DLD1 (cell line): ENCODE results near the gene TTYH2.
"Not testable (repeated sequence)": the region's sequence is repeated elsewhere in the genome, so short reads cannot be mapped to it uniquely, and the experiment has no call there.

Experiments
- in situ Hi-C: cut with HindIII; loops from 2 replicates; pipeline ENCODE4 v1.10.0; 2017; ENCODE audit warnings: low sequenced_read_pairs

Gene TTYH2

DNA sequence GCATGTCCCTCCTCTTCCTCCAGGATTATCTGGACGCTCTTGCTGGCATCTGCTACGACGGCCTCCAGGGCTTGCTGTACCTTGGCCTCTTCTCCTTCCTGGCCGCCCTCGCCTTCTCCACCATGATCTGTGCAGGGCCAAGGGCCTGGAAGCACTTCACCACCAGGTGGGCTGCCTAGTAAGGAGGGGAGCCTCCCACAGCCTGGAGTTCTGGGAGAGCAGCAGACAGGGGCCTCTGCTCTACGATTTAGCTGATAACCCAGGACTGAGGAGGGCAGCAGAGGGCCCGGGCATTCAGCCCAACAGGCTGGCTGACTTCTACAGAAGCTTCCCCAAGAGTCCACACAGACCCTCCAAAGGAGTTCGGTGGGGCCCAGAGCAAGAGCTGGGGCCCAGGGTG lies 38.8 kb downstream of the TTYH2 start:
- in situ Hi-C loops: no loop called here

DNA sequence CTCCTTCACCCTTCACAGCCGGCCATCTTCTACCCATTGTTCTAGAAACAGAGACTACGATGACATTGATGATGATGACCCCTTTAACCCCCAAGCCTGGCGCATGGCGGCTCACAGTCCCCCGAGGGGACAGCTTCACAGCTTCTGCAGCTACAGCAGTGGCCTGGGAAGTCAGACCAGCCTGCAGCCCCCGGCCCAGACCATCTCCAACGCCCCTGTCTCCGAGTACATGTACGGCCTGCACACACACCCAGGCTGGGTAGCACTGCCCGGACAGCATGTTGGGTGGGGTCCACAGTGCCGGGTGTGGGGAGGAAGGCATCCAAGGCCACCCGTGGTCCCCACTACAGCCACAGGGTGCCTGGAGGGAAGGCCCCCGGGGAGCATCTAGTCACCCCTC lies 39.7 kb downstream of the TTYH2 start:
- in situ Hi-C loops: no loop called here

DNA sequence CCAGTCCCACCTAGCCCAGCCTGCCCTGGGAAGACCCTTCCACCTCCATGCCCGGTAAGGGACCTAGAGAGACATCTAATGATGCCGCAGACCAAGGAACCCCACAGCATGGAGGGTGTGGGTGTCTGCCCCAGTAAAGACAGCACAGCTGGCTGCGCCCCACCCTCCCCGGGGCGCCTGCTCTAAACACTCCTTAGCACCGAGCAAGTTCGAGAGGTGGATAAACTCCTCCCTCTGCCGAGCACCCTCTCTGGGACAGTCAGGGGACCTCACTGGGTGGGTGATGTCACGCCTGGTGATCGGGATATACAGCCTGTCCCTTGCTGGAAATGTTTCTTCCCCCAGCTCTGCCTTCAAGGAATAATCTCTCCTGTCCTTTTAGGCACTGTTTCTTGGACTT lies 43.9 kb downstream of the TTYH2 start:
- in situ Hi-C loops: no loop called here

DNA sequence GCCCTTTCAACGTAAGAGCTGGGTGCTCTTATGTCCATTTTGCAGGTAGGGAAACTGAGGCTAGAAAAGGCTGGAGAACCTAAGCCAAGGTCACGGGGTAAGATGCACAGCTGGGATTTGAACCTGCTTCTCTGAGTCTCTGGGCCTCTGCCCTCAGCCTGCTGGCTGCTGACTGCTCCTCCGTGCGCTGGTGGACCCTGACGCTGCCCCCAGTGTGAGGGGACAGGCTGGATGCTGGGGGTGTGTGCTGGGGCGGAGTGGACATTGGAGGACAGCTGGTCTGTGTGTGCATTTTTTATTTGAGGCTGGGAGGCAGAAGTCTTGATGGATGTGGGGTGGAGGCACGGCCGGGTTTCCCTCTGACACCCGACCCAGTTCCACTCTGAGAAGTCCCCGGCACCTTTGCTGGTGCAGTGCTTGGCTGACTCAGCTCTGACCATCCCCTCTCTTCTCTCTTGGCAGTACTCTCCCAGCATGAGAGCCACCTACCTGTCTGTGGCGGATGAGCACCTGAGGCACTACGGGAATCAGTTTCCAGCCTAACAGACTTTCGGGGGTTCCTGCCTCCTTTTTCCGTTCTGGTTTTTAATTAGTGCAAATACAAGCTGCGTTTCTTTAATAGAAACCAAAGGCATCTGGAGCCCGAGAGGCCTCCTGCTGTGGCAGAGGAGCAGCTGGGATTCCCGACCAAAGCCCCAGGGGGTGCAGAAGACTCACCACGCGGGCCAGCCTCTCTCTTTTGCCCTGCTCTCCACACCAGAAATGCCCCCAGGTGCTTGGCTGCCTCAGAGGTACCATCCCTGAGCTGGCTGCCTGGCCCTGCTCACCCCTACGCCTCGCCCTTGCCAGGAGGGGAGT lies 46.5 kb downstream of the TTYH2 start:
- in situ Hi-C loops: no loop called here

DNA sequence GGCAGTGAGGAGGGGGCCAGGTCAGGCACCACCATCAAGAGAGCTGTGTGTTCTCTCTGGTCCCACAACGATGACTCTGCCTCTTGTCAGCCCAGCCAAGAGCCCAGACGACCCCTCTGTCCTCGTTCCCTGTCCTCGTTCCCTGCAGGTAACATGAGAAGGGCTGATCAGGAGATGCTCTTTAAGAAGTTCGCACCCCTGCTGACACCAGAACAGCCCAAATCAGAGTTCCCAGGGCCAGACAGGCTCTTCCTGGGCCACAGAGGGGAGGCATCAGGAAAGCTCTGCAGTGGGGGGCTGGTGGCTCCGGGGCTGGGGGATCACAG lies 47.1 kb downstream of the TTYH2 start:
- in situ Hi-C loops: no loop called here

DNA sequence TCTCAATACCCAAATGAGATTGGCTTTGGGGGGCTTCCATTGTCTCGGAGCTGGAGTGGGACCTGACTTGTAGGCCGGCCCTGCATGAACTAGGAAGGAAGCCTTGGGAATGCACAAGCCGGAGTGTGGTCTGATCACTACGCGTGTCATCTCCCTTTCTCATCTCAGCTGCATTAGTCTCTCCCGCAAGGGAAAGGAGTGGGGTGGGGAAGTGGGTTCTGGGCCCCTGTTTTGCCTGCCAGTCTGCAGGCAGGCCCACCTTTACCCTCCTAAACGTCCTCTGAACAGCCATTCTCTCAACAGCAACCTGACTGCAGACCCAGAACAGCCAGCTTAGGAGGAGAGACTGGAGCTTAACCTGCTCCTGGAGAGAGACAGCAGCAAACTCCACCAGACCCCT lies 49.2 kb downstream of the TTYH2 start:
- in situ Hi-C loops: no loop called here

DNA sequence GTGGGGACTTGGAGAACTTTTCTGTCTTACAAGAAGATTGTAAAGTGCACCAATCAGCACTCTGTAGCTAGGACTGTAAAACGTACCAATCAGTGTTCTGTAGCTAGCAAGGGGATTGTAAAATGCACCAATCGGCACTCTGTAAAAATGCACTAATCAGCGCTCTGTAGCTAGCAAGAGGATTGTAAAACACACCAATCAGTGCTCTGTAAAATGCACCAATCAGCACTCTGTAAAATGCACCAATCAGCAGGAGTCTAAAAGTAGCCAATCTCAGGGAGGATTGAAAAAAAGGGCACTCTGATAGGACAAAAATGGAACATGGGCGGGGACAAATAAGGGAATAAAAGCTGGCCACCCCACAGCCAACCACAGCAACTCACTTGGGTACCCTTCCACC lies 53.7 kb downstream of the TTYH2 start:
- in situ Hi-C loops: not testable (repeated sequence)

DNA sequence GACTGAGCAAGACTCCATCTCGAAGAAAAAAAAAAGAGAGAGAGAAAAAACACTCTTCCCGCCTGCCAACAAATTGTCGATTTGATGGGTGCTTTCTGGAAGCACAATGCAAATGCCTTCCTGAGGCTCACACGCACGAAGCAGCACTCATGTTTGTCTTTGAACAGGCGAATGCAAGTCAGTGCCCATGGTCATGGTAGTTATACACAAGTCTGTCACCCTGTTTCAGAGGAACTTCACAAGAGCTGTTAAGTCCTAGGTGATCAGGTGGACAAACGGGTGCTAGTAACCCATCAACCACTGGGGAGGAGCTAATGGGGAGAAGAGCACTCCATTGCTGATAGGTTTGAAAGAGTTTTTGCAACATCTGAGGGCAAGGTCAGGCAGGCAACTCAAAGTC lies 54.2 kb downstream of the TTYH2 start:
- in situ Hi-C loops: no loop called here

DNA sequence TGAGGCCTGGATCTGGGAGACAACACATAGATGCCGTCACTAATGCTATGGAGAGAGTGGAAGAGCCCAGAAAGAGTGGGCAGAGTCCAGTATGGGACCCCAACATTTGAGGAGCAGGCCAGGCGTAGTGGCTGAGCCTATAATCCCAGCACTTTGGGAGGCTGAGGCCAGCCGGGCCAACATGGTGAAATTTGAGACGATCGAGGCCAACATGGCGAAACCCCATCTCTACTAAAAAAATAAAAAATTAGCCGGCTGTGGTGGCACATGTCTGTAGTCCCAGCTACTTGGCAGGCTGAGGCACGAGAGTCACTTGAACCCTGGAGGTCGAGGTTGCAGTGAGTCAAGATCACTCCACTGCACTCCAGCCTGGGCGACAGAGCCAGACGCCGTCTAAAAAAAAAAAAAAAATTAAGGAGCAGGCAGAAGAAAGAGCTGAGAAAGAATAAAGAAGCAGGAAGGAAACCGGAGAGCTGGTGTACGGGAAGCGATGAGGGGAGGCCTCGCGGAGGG lies 54.7 kb downstream of the TTYH2 start:
- in situ Hi-C loops: no loop called here

DNA sequence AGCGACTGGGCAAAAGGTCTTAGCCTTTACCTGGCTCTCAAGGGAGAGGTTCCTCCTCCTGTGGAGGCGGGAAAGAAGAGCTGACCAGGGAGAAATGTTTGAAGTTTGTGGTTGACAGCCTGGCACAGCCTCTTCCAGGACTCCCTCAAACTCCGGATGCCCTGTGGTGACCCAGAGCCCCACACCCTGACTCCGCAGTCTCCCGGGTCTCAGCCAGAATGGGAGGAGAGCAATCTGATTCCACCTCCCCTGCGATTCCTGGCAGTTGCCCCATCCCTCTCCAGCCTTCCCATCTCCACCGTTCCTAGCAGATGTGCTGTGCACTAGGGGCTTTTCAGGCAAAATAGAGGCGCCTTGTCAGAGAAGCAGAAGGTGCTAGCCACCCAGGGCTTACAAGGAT lies 55.2 kb downstream of the TTYH2 start:
- in situ Hi-C loops: no loop called here

DNA sequence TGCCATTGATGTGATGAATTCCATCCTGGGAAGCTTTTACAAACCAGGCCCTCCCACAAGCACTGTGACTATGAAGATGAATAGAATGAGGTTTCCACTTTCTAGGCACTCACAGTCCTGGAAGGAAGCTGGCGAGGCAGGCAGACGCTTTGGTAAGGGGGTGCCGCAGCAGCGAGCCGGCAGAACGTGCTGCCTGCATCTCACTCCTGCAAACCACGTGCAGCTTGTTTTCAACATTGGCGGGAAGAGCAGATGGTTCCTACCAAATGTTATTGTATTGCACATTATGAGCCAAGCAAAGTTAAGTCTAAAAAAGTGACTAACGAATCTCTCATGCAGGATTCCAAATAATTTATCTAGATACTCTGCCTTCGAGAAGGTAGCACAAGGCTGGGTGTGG lies 57.0 kb downstream of the TTYH2 start:
- in situ Hi-C loops: no loop called here

DNA sequence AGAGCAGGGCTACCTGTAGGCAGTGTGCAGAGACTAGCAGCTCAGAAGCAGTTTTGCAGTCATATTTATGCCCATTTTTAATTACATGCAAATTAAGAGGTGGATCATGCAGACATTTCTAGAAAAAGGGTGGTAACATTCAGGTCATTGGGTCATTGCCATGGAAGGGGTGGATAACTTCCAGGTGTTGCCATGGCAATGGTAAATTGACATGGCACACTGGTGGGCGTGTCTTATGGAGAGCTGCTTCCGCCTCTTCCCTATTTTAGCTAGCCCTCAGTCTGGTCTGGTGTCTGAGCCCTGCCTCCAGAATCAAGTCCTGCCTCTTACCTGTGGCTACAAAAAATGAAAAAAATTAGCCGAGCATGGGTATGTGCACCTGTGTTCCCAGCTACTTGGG lies 57.9 kb downstream of the TTYH2 start:
- in situ Hi-C loops: no loop called here

DNA sequence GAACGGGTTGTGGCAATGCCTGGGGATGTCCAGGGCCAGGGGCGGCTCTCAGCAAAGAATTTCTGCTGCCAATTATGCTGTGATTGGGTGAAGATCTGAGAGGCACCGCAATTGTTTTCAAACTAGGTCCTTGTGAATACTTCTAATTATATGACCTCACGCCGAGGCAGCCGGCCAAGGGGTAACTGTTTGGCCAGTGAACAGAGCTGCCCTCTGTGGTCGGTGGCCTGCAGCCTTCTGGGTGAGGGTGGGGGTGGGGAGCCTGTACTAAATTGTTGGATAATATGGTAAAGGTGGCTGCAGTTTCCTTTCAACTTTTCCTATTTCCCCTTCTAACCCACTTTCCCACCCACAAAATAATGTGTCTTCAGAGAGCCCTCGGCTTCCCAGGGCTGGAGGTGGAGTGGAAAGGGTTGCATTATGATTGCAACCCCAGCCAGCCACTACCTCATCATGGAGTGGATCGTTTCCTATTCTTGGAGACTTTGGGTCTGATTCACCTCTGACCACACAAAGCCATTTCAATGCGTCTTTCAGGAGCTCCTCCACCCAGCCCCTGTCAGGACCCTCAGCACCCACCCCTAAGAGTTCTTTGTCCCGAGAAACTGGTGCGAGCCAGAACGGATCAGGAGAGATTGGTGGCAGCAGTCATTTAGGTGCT lies 58.7 kb downstream of the TTYH2 start:
- in situ Hi-C loops: no loop called here

DNA sequence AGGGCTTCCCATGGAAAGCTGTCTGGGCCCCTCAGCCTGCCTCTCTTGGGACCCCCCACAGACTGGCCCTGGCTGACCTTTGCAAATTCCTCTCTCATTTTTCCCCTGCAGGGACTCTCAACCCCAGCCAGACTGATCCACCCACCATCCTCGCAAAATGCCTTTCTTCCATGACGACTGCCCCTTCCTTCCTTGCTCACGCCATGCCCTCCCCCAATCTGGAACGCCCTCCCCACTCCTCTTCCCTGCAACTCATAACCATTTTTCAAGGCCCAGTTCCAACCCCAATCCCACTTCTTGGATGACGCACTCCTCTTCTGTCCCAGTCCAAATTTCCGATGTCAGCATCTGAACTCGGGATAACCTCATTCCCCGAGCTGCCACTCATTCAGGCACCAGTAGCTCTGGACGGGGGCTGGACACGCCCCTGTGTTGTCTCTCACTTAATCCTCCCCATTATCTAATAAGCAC lies 59.4 kb downstream of the TTYH2 start:
- in situ Hi-C loops: no loop called here

DNA sequence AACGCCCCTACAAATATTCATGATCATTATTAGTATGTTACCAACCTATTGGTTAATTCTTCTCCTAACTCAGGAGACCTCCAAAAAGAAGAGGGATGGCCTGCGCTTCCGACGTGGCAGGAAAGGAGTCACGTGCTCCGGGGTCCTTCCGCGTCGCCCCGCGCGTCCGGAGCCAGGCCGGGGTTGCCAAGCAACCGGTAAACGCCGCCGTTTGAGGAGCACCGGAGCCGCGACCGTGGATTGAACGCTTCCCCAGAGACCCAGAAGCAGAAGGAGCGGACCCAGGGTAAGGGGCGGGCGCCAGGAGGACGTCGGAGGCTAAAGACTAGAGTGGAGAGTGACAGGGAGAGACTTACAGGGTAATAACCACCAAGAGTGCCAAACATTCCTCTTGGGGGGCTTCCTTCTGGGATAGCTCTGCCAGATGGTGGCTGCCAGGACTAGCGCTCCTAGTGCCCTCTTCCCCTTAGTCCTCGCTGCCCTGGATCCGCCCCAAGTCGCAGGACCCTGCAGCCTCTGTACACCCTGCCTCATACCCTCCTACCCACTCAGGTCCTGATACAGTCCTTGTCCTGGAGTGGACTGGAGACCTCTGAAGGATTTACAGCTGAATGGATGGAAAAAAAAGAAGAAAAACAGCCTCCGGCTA lies 60.8 kb downstream of the TTYH2 start, which contains the start of gene DNAI2:
Gene DNAI2, plus strand, starts transcription at position 175 of the 649 bp plus-strand sequence. CDS start 7,584 bp downstream, outside the sequence.
- in situ Hi-C loops: no loop called here

DNA sequence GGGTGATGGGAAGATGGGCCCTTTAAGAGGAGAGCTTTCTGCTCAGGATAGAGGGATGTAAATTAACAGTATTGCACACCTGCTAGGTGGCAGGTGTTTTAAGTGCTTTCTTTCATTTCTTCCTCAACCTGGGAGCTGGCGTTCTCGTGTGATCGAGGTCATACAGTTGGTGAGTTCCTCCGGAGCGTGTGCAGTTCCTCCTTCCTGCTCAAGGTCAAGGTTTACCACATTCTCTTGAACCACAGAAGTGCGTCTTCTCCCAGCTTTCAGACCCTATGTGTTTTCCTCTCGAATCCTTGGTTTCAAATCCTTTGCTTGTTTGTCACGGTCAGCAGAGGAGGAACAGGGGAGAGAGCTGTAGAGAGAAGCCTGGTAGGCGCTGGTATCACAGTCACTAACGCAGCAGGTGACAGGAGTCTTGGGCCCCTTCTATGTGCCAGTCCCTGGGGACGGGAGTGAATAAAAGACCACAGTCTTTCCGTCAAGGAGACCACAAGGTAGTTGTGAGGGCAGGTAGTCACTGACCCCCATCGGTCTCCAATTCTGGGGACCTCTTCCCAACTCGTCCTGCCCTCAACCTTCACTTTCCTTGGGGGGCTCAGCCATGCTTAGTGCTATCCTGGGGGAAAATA lies 61.5 kb downstream of the TTYH2 start:
- in situ Hi-C loops: no loop called here

DNA sequence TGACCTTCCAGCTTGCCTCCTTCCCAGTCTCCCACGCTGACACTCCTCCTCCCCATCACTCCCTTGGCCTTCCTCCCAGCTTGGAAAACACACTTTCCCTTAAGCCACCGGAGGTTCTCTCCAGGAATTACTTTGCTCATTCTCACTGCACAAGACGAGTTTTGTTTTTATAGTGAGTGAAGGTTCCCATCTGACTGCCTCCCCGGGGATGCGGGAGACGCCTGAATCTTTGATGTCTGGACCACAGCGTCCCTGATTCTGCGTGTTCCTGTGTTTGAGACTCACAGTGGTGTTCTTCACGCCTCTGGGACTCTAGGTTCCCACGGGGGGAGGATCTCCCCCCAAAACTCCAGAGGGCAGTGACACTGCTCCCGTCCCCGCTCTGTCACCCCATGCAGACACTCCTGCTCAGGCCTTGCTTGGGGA lies 62.7 kb downstream of the TTYH2 start:
- in situ Hi-C loops: no loop called here

DNA sequence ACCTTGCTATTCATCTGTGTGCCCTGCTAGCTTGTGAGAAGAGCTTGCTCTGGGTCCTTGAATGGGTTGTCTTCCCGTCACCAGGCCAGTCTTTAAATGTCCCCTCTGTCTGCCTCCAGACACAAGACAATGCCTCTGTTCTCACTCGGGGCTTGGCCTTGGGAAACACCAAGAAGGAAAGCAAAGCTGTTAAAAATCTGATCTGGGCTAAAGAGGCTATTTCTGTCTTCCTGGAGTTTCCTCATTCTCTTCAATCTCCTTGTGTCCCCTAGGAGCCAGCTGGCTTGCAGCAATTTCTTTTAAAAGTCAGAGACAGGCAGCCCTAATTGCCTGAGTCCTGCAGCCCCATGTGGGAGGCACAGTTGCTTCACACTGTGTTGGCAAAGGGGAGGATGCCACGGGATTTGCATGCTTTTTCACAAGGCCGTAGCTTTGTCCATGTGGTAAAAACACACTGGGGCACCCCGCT lies 63.2 kb downstream of the TTYH2 start:
- in situ Hi-C loops: no loop called here

DNA sequence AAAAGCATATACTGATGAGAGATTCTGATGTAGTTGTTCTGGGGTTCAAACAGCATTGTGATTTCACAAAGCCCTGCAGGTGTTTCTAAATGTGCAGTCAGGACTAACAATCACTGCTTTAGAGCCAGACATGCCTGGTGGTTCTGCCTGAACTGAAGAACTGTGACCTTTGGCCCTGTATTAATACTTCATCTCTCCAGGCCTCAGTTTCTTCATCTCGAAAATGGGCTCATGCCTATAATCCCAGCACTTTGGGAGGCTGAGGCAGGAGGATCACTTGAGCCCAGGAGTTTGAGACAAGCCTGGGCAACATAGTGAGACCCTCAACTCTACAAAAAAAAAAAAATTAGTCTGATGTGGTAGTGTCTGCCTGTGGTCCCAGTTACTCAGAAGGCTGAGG lies 64.6 kb downstream of the TTYH2 start:
- in situ Hi-C loops: no loop called here

DNA sequence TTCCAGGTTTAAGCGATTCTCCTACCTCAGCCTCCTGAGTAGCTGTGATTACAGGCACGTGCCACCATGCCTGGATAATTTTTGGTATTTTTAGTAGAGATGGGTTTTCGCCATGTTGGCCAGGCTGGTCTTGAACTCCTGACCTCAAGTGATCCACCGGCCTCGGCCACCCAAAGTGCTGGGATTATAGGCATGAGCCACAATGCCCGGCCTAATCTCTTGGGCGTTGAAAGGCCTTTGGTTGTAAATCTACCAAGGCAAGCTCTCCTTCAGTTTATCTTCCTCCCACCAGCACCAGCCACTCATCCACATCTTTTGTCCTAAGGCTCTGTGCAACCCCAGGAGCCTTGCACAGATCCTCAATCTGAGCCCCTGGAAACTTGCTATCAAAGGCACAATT lies 66.2 kb downstream of the TTYH2 start:
- in situ Hi-C loops: not testable (repeated sequence)

DNA sequence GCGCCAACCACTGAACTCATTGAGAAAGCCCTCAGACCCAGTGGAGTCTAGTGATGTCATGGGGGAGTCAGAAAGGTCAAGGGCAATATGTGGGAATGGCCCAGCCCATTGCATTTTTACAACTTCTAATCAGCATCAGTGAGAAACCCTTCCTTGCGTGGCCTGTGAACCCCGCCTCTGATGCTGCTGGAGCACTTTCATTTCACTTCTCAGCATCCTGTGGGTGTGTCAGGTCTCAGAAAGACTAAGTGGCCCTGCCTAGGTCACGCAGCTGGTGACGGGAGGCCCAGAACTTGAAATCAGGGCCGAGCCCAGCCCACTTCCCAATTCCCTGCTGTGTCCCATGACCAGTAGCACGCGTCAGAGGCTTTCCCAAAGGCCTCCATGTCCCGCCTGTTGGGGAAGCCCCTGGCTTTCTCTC lies 66.7 kb downstream of the TTYH2 start:
- in situ Hi-C loops: no loop called here
